HK-2 (cell line): Measurements from ENCODE around the gene PLXND1.
A peak's percentile ranks its signal among the peaks of the same experiment; 100 is the strongest.

Experiments used
- DNase-seq: peaks from one replicate; pipeline ENCODE4 v3.0.0-alpha.2; 2018; ENCODE audit not compliant: unreplicated experiment

PLXND1 gene

GRCh38 chr3:129602730-129603560, 3.5 kb downstream of the PLXND1 start:
- DNase-seq = peak; percentile 82

DNA sequence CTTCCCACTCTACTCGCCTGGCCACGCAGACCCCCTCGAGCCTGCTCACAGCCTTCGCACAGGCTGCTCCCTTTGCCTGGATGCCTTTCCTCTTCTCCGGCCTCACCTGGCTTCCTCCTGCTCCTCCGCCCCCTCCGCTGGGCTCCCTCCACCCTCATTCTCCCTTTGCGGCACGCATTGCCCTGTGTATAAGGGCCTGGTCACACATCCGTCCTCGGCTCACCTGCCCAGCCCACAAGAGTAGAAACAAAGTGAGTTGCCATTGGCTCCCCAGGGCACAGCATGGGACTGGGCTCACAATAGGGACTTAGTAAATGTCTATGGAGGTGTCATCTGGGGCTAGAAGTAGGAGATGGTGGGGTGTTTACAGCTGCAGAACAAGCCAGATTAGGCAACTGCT, 4.2 kb downstream of the PLXND1 start:
- no peak for DNase-seq

GRCh38 chr3:129601713-129602112, 4.8 kb downstream of the PLXND1 start:
- DNase-seq = no peak

DNA sequence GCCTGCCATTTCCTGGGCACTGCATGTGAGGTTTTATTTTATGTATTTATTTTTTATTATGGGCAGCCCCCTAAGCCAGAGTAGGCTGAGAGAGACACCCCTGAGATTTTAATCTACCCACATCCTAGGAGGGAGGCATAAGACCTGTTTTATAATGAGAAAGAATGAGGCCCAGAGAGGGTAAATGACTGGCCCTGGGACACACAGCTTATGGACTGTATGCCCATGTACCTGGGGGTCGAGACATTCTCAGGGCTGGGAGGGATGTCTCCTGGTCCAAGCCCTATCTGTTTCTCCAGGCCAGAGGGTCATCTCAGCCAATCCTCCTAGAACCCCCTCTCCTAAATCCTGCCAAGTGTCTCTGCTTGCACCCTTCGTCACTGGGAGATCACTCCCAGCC, 6.1 kb downstream of the PLXND1 start:
- DNase-seq = no peak

- peak; percentile 79 for DNase-seq
Observed at GRCh38 chr3:129599607-129600006, 6.9 kb downstream of the PLXND1 start.

DNA sequence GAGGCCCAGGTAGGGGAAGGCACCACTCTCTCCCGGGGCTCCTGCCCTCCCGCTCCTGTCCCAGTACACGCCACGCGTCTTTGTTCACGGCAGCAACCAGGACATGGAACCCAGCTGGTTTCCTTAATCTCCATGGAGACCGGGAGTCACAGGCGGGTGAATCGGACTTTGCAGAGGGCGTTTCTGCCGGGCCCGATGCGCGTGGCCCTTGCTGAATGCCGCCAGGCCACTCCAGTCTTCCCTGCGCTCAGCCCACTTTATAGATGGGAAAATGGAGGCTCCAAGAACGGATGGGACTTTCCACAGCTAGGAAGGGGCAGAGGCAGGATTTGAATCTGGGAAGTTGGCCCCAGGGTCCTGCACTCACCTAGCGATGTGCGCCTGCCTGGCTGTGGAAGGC, 7.4 kb downstream of the PLXND1 start:
- DNase-seq = no peak

- DNase-seq = no peak
Observed at GRCh38 chr3:129598484-129598883, 8.0 kb downstream of the PLXND1 start.

GRCh38 chr3:129598000-129598381, 8.5 kb downstream of the PLXND1 start:
- DNase-seq = no peak

DNA sequence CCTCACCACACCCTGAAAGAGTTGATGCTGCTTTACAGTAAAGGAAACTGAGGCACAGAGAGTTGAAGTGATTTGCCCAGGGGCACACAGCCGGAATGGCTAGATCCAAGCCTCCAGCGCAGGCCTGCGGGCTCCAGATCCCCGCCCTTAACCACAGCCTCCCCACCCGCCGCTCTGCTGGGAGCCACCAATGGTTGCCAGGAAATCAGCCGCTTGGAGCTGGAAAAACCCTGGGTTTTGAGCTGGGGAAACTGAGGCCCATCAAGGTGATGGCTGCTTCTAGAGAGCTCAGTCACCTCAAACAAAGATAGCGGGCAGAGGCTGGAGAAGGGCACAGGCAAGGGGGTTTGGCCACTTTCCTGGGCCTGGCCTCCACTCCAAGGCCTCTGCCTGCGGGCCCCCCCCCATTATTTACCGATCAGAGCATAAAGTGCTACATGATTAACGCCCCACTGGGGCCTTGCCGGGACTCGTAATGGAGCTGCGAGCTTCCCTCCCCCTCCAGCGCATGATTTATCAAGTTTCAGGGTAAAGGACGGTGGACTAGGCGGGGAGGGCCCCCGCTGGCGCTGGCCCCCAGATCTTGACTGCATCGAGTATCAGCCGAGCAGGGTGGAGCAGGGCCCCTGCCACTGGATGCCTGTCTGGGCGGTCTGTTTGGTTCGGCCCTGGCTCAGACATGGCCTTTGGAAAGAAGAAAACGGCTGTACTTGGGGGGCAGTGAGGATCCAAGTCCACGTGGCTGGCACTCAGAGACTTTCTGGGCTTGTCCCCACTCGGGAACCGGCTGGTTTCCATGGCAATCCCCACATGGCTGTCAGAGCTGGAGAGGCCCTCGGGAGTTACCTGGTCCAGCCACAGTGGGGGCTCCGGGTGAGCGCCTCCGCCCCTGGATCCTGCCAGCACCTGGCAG, 9.1 kb downstream of the PLXND1 start:
- DNase-seq = no peak

GRCh38 chr3:129596194-129597086, 10.0 kb downstream of the PLXND1 start:
- DNase-seq = peak; percentile 56

DNA sequence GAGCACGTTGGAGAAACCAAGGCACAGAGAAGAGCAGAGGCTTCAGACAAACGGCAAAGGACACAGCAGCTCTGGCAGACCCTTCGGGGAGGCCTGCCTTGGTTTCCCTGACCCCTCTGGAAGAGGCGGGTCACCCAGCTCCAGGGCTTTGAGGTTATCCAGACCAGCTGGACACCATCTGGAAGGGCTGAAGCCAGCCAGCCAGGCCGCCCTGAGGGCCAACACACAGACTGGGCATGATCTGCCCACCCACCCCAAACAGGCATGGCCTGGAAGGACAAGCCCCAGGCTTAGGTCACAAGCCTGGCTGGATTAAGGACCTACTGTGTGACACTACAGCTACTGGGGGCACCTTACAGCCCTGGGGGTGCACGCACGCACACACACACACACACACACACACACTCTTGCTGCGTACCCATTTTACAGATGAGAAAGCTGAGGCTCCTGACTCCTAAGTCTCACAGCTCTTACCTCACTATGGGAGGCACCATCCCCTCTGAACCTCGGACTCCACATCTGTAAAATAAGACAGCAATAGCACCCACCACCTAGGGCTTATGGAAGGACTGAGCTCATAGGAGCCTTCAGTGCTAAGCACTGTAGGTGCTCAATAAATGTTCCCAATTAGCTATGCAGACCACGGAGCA, 10.8 kb downstream of the PLXND1 start:
- no peak for DNase-seq

- DNase-seq = no peak
Observed at GRCh38 chr3:129594907-129595390, 11.5 kb downstream of the PLXND1 start.

GRCh38 chr3:129594409-129594808, 12.1 kb downstream of the PLXND1 start:
- DNase-seq = no peak

- no peak for DNase-seq
Observed at GRCh38 chr3:129593595-129594339, 12.7 kb downstream of the PLXND1 start.

- DNase-seq = no peak
Observed at GRCh38 chr3:129593230-129593594, 13.3 kb downstream of the PLXND1 start.

- no peak for DNase-seq
Observed at GRCh38 chr3:129592381-129593131, 13.9 kb downstream of the PLXND1 start.

DNA sequence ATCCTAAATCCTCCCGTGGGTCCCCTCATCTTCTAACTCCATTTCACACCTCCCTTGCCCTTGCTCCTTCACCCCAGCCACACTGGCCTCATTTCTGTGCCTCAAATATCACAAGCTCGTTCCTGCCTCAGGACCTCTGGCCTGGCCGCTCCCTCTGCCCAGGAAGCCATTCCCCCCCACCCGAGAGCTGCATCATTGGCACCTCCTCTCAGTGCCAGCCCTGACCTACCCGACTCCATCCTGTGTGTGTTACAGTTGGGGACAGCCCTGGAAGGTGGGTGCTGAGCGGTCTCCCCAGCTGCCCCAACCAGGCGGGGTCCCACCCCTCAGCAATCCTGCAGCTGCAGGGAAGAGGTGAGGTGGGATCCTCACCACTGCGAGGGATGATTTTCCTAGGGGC, 14.5 kb downstream of the PLXND1 start:
- no peak for DNase-seq

GRCh38 chr3:129590215-129590614, 16.3 kb downstream of the PLXND1 start:
- no peak for DNase-seq

DNA sequence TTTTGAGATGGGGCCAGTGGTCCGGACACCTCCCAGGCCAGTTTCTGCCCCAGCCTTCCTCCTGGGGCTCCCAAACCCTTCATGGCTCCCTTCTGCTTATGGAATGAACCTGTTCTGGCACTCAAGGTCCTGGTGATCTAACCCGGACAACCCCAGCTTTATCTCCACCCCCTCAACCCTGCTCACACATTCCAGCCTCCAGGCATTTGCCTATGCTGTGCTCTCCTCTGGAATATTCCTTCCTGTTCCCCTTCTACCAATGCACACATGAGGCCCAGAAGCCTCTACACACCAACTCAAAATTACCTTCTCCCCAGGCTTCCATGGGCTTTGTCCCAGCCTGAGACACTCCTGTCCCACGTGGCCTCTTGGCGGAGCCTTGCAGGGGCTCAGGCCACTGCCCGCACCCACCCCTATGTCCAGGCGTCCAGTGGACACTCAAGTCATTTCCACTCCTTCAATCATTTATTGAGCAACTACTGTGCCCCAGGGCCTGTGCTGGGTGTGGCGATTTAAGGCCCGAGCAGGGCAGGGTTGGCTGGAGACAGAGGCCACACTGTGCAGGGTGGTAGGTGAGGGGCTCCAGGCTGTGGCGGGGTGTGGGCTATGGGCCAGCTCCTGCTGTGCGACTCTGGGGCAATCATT, 18.8 kb downstream of the PLXND1 start:
- DNase-seq = no peak
